ENCODE measurements around the gene PRRT1B. TPM values are rescaled to one million over a fixed set of nuclear protein-coding genes. Genes with fewer than 3 reads are reported as not detected.

PRRT1B gene
- total RNA-seq, 1 donor from 2014 or later = not detected

DNA sequence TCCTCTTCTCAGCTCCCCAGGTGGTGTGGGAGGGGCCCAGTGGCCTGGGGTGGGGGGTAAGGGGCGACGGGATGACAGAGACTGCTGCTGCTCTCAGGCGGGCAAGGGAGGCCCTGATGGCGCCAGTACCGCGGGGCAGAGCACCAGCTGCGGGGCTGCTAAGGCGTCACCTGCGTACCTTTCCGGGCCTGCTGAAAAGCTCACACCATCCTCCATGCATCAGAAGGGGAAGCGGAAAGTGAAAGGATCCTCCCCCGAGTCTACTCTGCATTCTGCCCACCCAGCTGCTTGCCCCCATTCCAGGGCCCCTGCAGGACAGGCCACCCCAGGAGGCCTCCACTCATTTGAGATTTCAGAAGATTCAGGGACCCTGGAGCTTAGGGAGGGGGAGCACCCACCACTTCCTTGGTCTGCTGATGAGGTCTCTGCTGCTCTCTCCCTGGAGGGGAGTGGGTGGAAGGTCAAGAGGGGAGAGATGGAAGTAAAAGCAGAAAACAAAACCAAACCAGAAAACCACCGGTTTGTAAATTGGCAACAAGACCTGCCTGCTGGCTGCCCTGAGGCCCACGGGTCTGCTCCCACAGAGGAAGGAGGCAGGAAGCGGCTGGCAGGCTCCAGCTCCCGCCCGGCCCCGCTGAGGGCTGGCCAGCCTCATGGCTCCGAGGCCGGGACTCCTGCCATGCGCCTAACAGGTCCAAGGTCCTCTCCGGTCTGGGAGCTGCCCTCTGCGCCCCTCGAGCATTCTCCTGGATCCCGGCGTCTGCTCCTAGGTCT is 33.6 kb downstream of the PRRT1B start:
- intact Hi-C loops (cut with micrococcal nuclease) = loop anchor here (5.0 to 10.0 kb wide), 2 partner anchors 77 to 224 kb away; partner anchors contain the start of gene POMT1

DNA sequence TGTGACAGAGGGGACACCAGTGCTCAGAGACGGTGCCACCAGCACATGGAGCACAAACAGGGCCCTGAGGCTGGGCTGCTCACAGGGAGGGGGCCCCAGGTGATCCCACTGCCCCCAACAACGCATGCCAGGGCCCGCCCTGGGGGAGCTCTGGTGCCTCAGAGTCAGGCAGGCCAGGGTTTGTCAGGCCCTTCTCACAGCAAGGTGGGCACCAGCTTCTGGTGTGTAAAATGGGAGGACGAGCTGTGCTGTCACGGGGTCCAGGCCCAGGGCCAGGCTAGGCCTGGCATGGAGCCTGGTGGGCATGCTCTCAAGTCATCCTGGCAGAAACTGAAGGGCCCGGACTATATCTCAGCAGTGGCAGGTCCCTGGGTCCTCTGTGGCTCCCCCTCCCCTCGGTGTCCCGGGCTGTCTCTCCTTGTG is 34.5 kb downstream of the PRRT1B start:
- intact Hi-C loops (cut with micrococcal nuclease) = loop anchor here (5.0 to 10.0 kb wide), 2 partner anchors 77 to 225 kb away; partner anchors contain the start of gene POMT1

DNA sequence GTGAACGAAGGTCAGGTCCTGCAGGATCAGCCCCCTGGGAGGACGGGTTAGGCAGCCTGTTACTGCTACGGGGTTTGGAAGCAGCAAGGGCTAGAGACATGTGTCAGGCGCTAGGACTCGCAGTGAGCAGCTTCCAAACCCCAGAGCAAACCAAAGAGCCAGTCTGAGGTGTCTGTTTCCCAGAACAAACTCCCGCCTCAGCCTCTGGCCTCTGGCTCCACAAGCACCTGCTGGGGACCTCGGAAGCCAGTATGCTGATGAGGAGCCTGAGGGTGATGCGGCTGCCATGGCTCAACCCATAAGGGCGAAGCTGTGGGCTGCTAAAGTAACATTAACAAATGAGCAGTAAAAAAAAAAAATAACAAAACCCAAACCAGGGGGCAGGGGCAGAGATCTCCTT is 35.0 kb downstream of the PRRT1B start:
- intact Hi-C loops (cut with micrococcal nuclease) = no loop called here

DNA sequence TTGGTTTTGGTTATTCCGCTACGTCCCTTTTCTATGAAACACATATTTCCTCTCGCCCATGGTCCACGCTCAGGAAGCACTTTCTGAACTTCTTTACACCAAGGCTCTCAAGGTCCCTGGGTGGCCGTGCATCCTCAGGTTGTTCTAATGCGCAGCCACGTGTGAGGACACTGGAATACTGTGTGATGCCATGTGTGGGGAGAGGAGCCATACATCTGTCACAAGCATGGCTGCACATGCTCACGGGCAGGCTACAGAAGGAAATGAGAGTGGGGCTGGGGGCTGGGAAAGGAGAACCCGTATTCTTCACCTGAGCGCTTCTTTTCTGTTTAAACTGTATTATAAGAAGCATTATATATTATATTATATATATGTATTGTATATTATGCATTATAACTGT is 36.7 kb downstream of the PRRT1B start:
- intact Hi-C loops (cut with micrococcal nuclease) = no loop called here

DNA sequence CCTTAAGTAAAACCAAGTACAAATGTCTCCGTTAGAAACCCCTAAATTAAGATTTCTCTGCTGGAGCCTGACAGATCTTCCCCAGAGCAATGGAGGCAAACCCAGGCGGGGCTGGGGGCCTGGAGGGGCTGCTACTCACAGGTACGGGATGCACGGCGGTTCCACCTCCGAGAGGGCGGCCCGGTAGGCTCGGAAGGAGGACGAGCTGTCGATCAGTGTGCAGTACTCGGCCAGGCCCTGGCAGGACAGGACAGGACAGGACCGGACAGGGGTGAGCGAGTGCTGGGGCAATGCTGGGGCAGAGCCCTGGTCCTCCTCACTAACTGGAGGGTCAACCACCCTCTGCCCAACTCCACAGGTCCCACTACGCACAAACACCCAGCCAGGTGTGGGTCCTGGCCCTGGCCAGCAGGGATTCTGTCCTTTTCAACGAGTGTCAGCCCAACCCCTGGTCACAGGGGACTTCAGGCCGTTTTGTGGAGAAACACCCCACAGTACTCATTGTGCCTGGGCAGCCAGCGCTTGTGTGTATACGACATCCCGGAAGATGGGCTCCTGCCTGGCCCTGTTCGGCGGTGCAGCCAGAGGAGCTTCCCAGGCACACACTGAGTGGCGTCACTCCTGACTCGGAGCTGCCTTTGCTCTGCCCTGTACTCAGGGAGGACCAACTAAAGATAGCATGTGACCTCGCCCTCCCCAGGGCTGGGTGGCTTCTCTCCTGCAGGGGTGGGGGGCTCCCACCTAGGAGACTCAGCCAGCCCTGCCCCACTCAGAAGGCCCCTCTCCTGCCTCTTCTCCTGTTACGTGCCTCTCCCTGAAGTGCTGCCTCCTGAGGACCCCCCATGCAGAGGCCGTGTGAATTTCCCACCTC is 37.4 kb downstream of the PRRT1B start:
- intact Hi-C loops (cut with micrococcal nuclease) = no loop called here

DNA sequence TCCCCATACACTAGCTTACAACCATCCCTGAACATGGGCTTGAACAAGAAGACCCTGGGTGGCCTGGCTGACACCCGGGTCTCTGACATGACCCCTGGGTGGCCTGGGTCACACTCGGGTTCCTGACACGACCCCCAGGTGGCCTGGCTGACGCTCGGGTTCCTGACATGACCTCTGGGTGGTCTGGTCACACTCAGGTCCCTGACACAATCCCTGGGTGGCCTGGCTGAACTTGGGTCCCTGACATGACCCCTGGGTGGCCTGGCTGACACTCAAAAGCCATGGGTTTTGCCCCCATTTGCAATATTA is 38.0 kb downstream of the PRRT1B start:
- intact Hi-C loops (cut with micrococcal nuclease) = no loop called here

DNA sequence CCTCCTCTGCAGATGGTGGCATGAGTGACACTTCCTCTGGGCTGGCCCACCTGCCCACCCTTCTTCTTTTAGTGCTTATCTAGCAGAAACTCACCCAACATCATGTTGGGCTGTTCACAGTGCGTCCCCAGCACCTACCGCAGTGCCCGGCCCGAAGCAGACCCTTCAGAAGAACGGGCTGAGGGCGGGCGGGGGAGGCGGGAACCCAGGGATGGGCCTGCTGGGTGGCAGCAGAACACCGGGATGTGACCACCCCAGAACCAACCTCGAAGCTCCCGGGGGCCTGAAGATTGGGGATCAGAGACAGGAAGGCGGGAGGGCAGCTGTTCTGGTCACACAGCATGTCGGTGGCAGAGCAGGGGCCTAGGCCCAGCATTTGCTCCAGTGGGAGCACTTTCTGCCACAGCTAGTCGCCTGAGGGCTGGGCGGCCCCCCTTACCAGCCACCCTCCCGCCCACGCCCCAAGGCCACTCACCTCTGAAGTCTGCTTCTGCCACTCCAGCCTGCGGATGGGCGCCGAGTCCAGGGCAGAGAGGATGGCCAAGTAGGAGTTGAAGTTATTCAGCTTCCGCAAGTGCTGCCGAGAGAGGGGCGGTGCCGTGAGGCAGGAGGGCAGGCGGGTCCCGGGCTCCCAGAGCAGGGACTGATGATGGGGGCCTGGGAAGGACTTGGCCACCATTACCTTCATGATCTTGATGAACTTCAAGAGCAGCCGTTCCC is 38.7 kb downstream of the PRRT1B start:
- intact Hi-C loops (cut with micrococcal nuclease) = no loop called here

DNA sequence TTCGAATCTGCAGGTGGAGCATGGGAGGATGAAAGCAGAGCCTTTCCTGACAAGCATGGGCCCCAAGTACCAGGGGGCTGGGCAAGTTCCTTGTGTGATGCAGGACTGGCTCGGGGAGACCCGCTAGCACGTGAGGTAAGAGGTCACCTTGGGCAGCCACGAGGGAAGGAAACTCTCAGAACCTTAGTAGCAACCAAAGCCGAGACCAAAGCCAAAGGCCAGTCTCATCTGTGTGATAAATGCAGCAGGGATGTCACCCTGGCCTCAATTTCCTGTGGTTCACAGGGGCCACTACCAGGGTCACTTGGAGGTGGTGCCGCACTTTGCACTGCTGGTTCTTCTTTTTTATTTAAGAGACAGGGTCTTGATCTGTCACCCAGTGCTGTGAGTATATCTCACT is 39.5 kb downstream of the PRRT1B start:
- intact Hi-C loops (cut with micrococcal nuclease) = loop anchor here (1.0 kb wide), 1 partner anchor 54 kb away; the partner anchor contains the start of gene UCK1

DNA sequence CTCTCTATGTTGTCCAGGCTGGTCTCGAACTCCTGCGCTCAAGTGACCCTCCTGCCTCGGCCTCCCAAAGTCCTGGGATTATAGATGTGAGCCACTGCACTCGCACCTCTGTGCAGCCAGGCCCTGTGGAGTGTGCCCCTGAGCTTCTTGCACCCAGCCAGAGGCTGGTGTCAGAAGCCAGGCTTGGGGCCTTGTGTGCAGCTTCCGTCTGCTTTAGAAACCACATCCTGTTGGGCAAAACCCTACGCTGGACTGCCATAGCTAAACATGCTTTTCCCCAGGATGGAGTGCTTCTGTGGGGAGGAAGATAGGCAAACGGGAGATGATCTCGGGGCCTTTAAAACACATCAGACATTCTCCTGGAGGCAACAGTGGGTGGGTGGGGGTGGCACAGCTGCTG is 40.1 kb downstream of the PRRT1B start:
- intact Hi-C loops (cut with micrococcal nuclease) = loop anchor here (1.0 kb wide), 1 partner anchor 54 kb away; the partner anchor contains the start of gene UCK1

DNA sequence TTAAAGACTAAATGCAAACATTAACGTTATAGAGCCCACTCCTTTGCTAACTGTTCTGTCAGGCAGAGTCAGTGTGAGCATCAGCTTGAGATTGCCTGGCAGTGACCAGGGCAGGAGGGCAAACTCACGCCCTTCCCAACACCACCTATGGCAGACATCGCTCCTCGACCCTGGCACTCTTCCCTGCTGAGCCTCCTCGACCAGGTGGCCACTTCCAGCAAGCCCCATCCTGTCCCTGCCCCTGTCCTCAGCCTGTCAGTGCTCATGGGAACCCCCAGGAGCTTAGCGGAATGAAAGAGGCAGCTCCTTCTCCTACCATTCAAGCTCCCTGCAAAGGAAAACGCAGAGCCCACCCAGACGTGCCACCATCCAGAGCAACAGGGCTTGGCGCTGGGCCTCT is 42.0 kb downstream of the PRRT1B start:
- intact Hi-C loops (cut with micrococcal nuclease) = no loop called here

DNA sequence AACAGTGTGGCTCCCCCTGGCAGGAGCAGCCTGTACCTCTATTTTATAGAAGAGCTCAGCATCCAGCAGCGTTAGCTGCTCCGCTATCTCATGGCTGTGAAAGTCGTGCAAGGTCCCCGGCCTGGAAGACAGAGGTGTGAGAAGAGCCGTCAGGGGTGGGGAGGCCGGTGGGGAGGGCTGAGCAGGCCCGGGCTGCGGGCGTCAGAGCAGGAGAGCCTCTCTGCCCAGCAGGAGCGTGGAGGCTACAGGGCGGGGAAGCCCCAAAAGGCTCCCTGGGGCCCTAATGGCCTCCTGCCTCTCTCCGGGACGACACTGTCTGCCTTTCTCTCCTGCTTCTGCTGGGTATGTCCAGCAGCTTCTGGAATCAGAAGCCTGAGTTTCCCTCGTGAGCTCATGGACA is 42.6 kb downstream of the PRRT1B start:
- intact Hi-C loops (cut with micrococcal nuclease) = no loop called here

DNA sequence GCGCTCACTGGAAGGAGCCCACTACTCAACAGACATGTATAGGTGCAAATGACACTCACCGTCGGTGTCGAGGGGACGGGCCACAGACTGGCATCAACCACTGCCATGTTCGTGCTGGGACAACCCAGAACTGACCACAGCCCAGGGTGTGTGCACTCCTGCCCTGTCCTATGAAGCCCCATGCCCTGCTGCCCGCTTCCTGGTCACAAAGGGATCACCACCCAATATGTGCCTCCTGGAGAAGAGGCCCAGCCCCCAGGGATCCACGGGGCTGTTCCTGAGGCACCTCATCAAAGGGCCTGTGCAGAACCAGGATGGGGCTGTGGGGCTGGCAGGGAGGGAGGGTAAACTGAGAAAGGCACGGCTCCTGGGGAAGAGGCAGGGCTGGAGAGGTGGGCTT is 43.1 kb downstream of the PRRT1B start:
- intact Hi-C loops (cut with micrococcal nuclease) = no loop called here

DNA sequence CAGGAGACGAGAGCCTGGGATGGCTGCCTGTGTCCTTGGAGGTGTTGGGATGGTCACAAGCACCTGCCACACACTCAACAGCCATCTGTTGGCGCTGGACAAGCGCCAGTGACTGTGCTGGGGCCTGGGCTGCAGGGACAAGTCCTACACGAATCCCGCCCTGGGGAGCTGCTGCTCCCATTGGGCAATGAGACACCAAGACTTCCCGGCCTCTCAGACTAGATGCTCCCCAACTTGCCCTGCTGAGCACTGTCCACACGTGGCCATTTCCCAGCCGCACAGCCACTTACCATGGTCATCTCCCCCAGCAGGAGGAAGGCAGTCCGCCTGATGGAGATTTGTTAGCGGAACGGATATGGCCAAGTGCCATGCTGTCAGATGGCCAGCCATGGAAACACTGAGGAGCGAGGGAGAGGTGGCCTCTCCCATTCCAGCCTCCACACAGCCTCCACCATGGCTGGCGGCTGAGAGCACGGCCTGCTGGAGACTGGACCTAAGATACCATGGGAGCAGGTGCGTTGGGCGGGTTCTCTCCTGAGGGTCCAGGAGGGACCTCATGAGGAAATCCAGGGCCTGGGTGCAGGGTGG is 43.9 kb downstream of the PRRT1B start:
- intact Hi-C loops (cut with micrococcal nuclease) = no loop called here

DNA sequence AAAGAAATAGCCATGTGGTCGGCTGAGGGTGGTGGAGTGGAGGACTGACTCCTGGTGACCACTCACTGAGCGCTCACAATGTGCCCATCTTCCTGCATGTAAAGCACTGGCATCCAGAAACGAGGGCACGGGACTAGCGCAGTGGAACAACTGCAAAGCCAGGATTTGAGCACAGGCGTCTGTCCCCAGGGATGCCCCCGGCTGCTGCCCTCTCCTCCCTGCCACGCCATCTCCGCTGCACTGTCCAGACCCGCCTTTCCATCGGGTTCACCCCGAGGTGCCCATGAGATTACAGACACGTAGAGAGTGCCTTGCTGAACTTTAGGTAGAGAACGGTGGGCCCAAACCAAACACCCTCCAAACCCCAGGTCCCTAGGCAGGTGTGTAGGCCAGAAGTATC is 44.7 kb downstream of the PRRT1B start:
- intact Hi-C loops (cut with micrococcal nuclease) = loop anchor here (5.0 kb wide), 1 partner anchor 37 kb away; no protein-coding TSS in a partner anchor

DNA sequence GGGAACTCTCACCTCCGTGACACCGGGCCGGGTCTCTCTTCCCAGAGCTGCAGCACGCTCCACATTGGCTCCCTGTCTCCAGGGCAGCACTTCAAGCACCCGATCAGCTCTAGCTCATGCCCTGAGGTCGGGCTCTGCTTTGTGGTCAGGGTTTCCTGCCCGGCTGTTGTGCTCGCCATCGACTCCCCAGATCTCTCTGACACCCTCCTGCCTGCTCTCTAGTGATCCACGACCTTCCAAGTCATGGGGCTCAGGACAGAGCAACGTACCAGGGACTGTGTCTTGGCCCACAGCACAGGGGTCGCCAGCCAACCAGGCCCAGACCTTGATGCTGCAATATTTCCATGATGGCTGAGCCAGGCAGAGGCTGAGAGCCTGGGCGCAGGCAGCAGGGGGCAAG is 45.1 kb downstream of the PRRT1B start:
- intact Hi-C loops (cut with micrococcal nuclease) = loop anchor here (5.0 kb wide), 1 partner anchor 37 kb away; no protein-coding TSS in a partner anchor

DNA sequence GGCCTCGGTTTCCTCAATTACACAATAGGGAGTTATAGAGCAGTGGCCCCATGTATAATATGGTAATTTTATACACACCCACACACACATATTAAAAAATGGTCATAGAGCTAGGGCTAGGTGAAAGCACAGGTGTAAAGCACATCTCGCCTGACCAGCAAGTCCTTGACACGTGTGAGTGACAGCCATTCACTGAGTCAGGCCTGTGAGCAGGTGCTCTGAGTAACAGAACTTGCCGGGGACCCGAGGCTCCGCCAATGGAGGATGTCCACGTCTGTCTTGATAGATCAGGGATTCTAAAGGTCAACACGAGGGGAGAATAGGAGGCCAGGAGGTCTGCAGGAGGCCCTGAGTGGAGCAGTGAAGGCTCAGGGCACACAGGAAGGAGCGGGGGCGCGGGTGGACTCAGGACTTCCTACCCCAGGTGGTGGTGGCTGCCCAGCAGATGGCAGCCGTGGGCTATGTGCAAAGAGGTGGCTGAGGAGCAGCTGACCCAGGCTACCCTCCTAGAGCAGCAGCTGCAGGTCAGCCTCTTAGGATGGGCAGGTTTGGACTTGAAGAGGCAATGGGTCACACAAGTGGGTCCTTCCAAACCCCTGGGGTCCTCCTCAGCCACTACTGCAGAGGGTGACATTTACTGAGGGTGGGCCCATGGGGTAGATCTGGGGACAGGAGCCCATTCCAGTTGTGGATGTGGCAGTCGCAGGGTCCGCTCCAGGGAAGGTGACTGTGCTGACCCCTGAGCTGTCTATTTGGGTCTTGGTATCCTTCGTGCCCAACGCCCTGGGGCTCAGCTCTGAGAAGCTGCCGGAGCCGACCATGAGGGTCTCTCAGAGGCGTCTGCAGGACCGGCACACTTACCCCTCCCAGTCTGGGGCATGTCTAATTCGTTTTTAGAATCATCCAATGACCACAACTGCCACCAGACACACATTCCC is 45.9 kb downstream of the PRRT1B start:
- intact Hi-C loops (cut with micrococcal nuclease) = loop anchor here (1.0 to 5.0 kb wide), 5 partner anchors 36 to 156 kb away; no protein-coding TSS in a partner anchor

DNA sequence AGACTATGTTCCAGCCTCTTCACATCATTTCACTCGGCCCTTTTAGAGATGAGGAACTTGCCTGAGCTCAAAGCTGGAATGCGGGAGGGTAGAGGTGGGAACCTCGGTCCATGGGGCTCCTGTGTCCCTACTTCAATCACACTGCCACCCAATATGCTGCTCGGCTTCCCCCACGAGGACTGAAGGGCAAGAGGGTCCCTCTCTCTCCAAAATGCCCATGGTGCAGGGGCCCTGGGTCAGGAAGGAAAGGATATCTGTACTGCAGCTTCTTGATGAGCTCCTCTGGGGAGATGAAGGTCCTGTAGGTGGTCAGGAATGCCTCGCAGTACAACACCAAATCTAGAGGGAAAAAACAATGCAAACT is 46.5 kb downstream of the PRRT1B start:
- intact Hi-C loops (cut with micrococcal nuclease) = loop anchor here (1.0 to 5.0 kb wide), 5 partner anchors 35 to 155 kb away; no protein-coding TSS in a partner anchor

DNA sequence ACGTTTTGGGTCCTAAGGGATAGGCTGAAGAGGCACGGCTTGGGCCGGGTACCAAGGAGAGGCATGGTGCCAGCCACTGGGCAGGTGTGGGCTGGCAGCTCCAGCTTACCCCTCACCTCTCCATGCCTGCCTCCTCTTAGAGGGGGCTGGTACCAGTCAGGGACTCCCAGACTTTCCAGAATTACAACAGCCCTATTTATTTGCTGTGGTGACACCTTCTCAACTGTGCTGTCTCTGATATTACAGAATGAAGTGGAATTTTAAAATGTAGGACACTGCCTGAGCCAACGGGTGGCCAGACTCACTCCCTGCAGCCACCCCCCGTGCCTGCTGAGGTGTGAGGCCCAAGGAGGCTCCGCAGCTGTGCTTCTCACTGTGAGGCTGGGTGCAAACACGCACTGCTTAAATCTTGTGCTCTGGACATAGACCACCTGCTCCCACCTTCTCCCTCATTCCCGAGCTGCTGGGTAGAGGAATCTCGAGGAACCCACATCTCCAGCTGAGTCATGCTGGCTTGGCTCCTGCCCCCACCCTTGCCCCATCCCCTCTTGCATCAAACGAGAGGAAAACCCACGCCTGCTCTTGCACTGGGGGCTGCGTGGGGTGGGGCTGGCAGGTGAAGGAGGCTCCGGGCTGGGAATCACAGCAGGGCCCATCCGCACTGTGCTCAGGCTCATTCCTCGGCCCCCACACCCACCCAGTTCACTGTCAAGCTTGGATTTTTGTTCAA is 47.9 kb downstream of the PRRT1B start:
- intact Hi-C loops (cut with micrococcal nuclease) = loop anchor here (5.0 kb wide), 1 partner anchor 34 kb away; no protein-coding TSS in a partner anchor

All from T-helper 1 cell treated with Interleukin-12 subunit alpha and Interleukin-12 subunit beta and Interleukin-4 antibody, amounts not matched to agents 30 ng/mL and 1 ng/mL, for 36 hours (primary cell).